Measurements from ENCODE around the gene R3HDM4.
"Not testable (repeated sequence)": the region's sequence is repeated elsewhere in the genome, so short reads cannot be mapped to it uniquely, and the experiment has no call there.

Gene R3HDM4

GRCh38 chr19:878751-879561 lies 34.1 kb downstream of the R3HDM4 start:
- not testable (repeated sequence) for DNase-seq (ENCODE audit: extremely low read depth in 1 of 2, low read depth in 1 of 2)

- not testable (repeated sequence) for DNase-seq (ENCODE audit: extremely low read depth in 1 of 2, low read depth in 1 of 2)
Measured at GRCh38 chr19:877992-878660, 34.9 kb downstream of the R3HDM4 start.

GRCh38 chr19:876780-877314 lies 36.2 kb downstream of the R3HDM4 start:
- DNase-seq (ENCODE audit: extremely low read depth in 1 of 2, low read depth in 1 of 2): no peak

GRCh38 chr19:876089-876488 lies 36.9 kb downstream of the R3HDM4 start:
- no peak for DNase-seq (ENCODE audit: extremely low read depth in 1 of 2, low read depth in 1 of 2)

GRCh38 chr19:875265-875879 lies 37.6 kb downstream of the R3HDM4 start:
- no peak for DNase-seq (ENCODE audit: extremely low read depth in 1 of 2, low read depth in 1 of 2)

- no peak for DNase-seq (ENCODE audit: extremely low read depth in 1 of 2, low read depth in 1 of 2)
Measured at GRCh38 chr19:873561-874041, 39.4 kb downstream of the R3HDM4 start.

- peak; percentile 52 to 56 for DNase-seq (ENCODE audit: extremely low read depth in 1 of 2, low read depth in 1 of 2)
Measured at GRCh38 chr19:873084-873483, 39.9 kb downstream of the R3HDM4 start.

GRCh38 chr19:872266-872951 lies 40.6 kb downstream of the R3HDM4 start:
- DNase-seq (ENCODE audit: extremely low read depth in 1 of 2, low read depth in 1 of 2): peak; percentile 67 to 72

- DNase-seq (ENCODE audit: extremely low read depth in 1 of 2, low read depth in 1 of 2): peak in 1 of 2 donors; percentile 28
Measured at GRCh38 chr19:871446-872265, 41.4 kb downstream of the R3HDM4 start.

- DNase-seq (ENCODE audit: extremely low read depth in 1 of 2, low read depth in 1 of 2): no peak
Measured at GRCh38 chr19:870963-871401, 42.0 kb downstream of the R3HDM4 start.

GRCh38 chr19:870314-870713 lies 42.7 kb downstream of the R3HDM4 start:
- DNase-seq (ENCODE audit: extremely low read depth in 1 of 2, low read depth in 1 of 2): no peak

- no peak for DNase-seq (ENCODE audit: extremely low read depth in 1 of 2, low read depth in 1 of 2)
Measured at GRCh38 chr19:869245-870177, 43.5 kb downstream of the R3HDM4 start.

GRCh38 chr19:868458-869244 lies 44.4 kb downstream of the R3HDM4 start:
- no peak for DNase-seq (ENCODE audit: extremely low read depth in 1 of 2, low read depth in 1 of 2)

GRCh38 chr19:867855-868457 lies 45.1 kb downstream of the R3HDM4 start:
- DNase-seq (ENCODE audit: extremely low read depth in 1 of 2, low read depth in 1 of 2): no peak

- DNase-seq (ENCODE audit: extremely low read depth in 1 of 2, low read depth in 1 of 2): no peak
Measured at GRCh38 chr19:867301-867793, 45.7 kb downstream of the R3HDM4 start.

- DNase-seq (ENCODE audit: extremely low read depth in 1 of 2, low read depth in 1 of 2): no peak
Measured at GRCh38 chr19:866769-867300, 46.2 kb downstream of the R3HDM4 start.

- no peak for DNase-seq (ENCODE audit: extremely low read depth in 1 of 2, low read depth in 1 of 2)
Measured at GRCh38 chr19:863315-863620, 49.8 kb downstream of the R3HDM4 start.
